MM.1S (cell line): ENCODE results near the gene CACNA1C.

Experiments
- DNase-seq: peaks from one replicate; pipeline ENCODE4 v3.0.0-alpha.2; 2015
- H2AFZ ChIP-seq: fragments of 300-600 bp; sonication (generic); 2 replicates; pipeline ENCODE4 v1.6.0; 2016; ENCODE audit warnings: antibody characterized with exemption, low read length
- H3F3A ChIP-seq: fragments of 300-600 bp; sonication (generic); 2 replicates; pipeline ENCODE4 v1.6.1; 2016; ENCODE audit warnings: mild to moderate bottlenecking, antibody characterized with exemption, low read length, moderate library complexity, mixed read lengths; ENCODE audit not compliant: insufficient read depth
- H3K27ac ChIP-seq: fragments of 300-600 bp; sonication (generic); 2 replicates; pipeline ENCODE4 v1.5.1; 2016; ENCODE audit warnings: mild to moderate bottlenecking, low read length
- H3K27me3 ChIP-seq: fragments of 300-600 bp; sonication (generic); replicated peaks from 2 replicates; pipeline ENCODE4 v1.6.0; 2016; ENCODE audit warnings: low read length; ENCODE audit not compliant: insufficient read depth
- H3K36me3 ChIP-seq: fragments of 300-600 bp; sonication (generic); replicated peaks from 2 replicates; pipeline ENCODE4 v1.6.1; 2016; ENCODE audit warnings: mild to moderate bottlenecking, low read length, mixed read lengths; ENCODE audit not compliant: insufficient read depth
- H3K4me1 ChIP-seq: fragments of 300-600 bp; sonication (generic); 2 replicates; pipeline ENCODE4 v1.6.1; 2016; ENCODE audit warnings: low read length, mixed read lengths
- H3K4me2 ChIP-seq: fragments of 300-600 bp; sonication (generic); 2 replicates; pipeline ENCODE4 v1.6.0; 2016; ENCODE audit warnings: low read depth, low read length
- H3K4me3 ChIP-seq: fragments of 300-600 bp; sonication (generic); 2 replicates; pipeline ENCODE4 v1.5.1; 2016; ENCODE audit warnings: low read length, mixed read lengths
- H3K79me2 ChIP-seq: fragments of 300-600 bp; sonication (generic); 2 replicates; pipeline ENCODE4 v1.6.1; 2016; ENCODE audit warnings: mixed run types, low read length, mixed read lengths
- H3K9ac ChIP-seq: fragments of 300-600 bp; sonication (generic); 2 replicates; pipeline ENCODE4 v1.6.1; 2016; ENCODE audit warnings: low read length, mixed read lengths
- H3K9me2 ChIP-seq: fragments of 300-600 bp; sonication (generic); replicated peaks from 2 replicates; pipeline ENCODE4 v1.6.1; 2016; ENCODE audit warnings: mild to moderate bottlenecking, low read length, mixed read lengths; ENCODE audit not compliant: insufficient read depth
- H3K9me3 ChIP-seq: fragments of 300-600 bp; sonication (generic); replicated peaks from 2 replicates; pipeline ENCODE4 v1.6.1; 2016; ENCODE audit warnings: mild to moderate bottlenecking, low read length, mixed read lengths; ENCODE audit not compliant: insufficient read depth
- H4K20me1 ChIP-seq: fragments of 300-600 bp; sonication (generic); 2 replicates; pipeline ENCODE4 v1.6.1; 2016; ENCODE audit warnings: mild to moderate bottlenecking, low read length, moderate library complexity, mixed read lengths; ENCODE audit not compliant: insufficient read depth
- CTCF ChIP-seq: fragments of 300-600 bp; sonication (generic); IDR thresholded peaks from 2 replicates; pipeline ENCODE4 v1.5.1; 2016; ENCODE audit warnings: antibody characterized with exemption, low read length, mixed read lengths
- EZH2 ChIP-seq: fragments of 300-600 bp; sonication (generic); optimal IDR thresholded peaks from 2 replicates; pipeline ENCODE3; 2017; ENCODE audit warnings: low read depth, mild to moderate bottlenecking, antibody characterized with exemption, low read length, mixed read lengths
- EZH2phosphoT487 ChIP-seq: fragments of 300-600 bp; sonication (generic); IDR thresholded peaks from 2 replicates; pipeline ENCODE4 v1.6.1; 2018; ENCODE audit warnings: antibody characterized with exemption, low read length

The CACNA1C gene

GRCh38 chr12:2113119-2113912 lies 60.5 kb downstream of the CACNA1C start:
- Histone ChIP-seq H3K27me3 (no peaks in the 10 kb centered on the region), H3K36me3 (no peaks in the 10 kb centered on the region), H3K9ac (no peak overlapping the region), H3K9me2 (no peaks in the 10 kb centered on the region), H3K4me2 (no peak overlapping the region), H3F3A (no peaks in the 10 kb centered on the region), H3K27ac (no peak overlapping the region), H4K20me1 (no peaks in the 10 kb centered on the region), H3K9me3 (no peaks in the 10 kb centered on the region), H3K4me3 (no peak overlapping the region), H3K4me1 (no peaks in the 10 kb centered on the region), H2AFZ (no peak overlapping the region), H3K79me2 (no peaks in the 10 kb centered on the region)
- DNase-seq, result no peak
- TF ChIP-seq CTCF (no peak), EZH2 (no peak), EZH2phosphoT487 (no peak)

GRCh38 chr12:2114071-2114470 lies 61.3 kb downstream of the CACNA1C start:
- TF ChIP-seq EZH2 (no peak), EZH2phosphoT487 (no peak), CTCF (no peak)
- DNase-seq, result no peak
- H3K9ac ChIP-seq, result no peak overlapping the region
- no peaks in the 10 kb centered on the region for H3K9me3 ChIP-seq
- H3K27ac ChIP-seq, result no peak overlapping the region
- no peaks in the 10 kb centered on the region for H3K79me2 ChIP-seq
- H3K9me2 ChIP-seq, result no peaks in the 10 kb centered on the region
- H3K4me1 ChIP-seq, result no peaks in the 10 kb centered on the region
- no peaks in the 10 kb centered on the region for H3K36me3 ChIP-seq
- no peaks in the 10 kb centered on the region for H3K27me3 ChIP-seq
- H3K4me3 ChIP-seq, result no peak overlapping the region
- no peaks in the 10 kb centered on the region for H4K20me1 ChIP-seq
- H3K4me2 ChIP-seq, result no peak overlapping the region
- no peak overlapping the region for H2AFZ ChIP-seq
- H3F3A ChIP-seq, result no peaks in the 10 kb centered on the region

- H3K9me2 ChIP-seq, result no peaks in the 10 kb centered on the region
- no peak for DNase-seq
- H3F3A ChIP-seq, result no peaks in the 10 kb centered on the region
- no peaks in the 10 kb centered on the region for H3K79me2 ChIP-seq
- H3K27ac ChIP-seq, result no peak overlapping the region
- H3K4me1 ChIP-seq, result no peaks in the 10 kb centered on the region
- no peaks in the 10 kb centered on the region for H3K27me3 ChIP-seq
- H3K4me2 ChIP-seq, result no peak overlapping the region
- H3K36me3 ChIP-seq, result no peaks in the 10 kb centered on the region
- H3K4me3 ChIP-seq, result no peak overlapping the region
- H4K20me1 ChIP-seq, result no peaks in the 10 kb centered on the region
- H2AFZ ChIP-seq, result no peak overlapping the region
- no peak overlapping the region for H3K9ac ChIP-seq
- no peak for TF ChIP-seq EZH2
- no peak for TF ChIP-seq EZH2phosphoT487
- no peak for TF ChIP-seq CTCF
- no peaks in the 10 kb centered on the region for H3K9me3 ChIP-seq
These were observed 62.5 kb downstream of the CACNA1C start for GRCh38 chr12:2115101-2115845.
